C4-2B (cell line): ENCODE results near the gene SMIM35.

Experiments
- ZFX ChIP-seq: fragments of 450-650 bp; IDR thresholded peaks from 2 replicates; pipeline ENCODE4 v1.6.1; 2017
- TF ChIP-seq, protein P1 (sequence below): fragments of 450-650 bp; conservative IDR thresholded peaks from 2 replicates; pipeline ENCODE4 v1.5.1; 2017; ENCODE audit warnings: mild to moderate bottlenecking

DNA sequence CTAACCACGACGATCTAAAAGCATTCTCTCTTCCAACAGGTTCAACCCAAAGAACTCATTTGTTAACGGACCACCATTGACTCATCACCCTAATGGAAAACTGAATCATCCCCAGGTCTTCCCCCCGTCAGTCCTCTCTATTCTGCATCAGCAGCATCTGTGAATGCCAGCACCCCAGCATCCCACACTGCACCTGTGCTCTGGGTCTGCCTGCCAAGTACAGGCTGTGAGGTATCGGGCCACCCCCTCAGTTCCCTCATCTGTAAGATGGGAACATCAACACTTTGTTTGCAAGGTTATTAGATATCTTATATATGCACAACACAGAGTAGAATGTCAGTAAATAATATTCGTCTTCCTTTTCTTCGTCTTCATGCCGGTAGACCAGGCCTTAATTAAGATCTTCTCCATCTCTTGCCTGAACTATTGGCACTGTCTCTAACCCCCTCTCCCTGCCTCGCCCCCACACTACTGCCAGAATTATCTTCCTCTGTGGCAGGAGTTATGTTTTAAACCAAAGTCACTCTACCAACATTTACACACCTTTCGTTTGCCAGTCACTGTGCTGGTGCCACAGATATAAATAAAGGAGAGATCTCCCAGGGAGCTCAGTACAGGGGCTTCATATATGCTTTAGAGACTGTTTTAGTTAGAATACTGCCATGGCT is 17.7 kb downstream of the SMIM35 start:
- TF ChIP-seq, protein P1, sequence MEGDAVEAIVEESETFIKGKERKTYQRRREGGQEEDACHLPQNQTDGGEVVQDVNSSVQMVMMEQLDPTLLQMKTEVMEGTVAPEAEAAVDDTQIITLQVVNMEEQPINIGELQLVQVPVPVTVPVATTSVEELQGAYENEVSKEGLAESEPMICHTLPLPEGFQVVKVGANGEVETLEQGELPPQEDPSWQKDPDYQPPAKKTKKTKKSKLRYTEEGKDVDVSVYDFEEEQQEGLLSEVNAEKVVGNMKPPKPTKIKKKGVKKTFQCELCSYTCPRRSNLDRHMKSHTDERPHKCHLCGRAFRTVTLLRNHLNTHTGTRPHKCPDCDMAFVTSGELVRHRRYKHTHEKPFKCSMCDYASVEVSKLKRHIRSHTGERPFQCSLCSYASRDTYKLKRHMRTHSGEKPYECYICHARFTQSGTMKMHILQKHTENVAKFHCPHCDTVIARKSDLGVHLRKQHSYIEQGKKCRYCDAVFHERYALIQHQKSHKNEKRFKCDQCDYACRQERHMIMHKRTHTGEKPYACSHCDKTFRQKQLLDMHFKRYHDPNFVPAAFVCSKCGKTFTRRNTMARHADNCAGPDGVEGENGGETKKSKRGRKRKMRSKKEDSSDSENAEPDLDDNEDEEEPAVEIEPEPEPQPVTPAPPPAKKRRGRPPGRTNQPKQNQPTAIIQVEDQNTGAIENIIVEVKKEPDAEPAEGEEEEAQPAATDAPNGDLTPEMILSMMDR, result no peak
- TF ChIP-seq ZFX, result no peak
